ENCODE results near the gene HOXB8. TPM values are rescaled to one million over a fixed set of nuclear protein-coding genes. Genes with fewer than 3 reads are reported as not detected.

The HOXB8 gene
- total RNA-seq, 2 experiments from 2014 or later = 0.38 to 1.4 TPM

DNA sequence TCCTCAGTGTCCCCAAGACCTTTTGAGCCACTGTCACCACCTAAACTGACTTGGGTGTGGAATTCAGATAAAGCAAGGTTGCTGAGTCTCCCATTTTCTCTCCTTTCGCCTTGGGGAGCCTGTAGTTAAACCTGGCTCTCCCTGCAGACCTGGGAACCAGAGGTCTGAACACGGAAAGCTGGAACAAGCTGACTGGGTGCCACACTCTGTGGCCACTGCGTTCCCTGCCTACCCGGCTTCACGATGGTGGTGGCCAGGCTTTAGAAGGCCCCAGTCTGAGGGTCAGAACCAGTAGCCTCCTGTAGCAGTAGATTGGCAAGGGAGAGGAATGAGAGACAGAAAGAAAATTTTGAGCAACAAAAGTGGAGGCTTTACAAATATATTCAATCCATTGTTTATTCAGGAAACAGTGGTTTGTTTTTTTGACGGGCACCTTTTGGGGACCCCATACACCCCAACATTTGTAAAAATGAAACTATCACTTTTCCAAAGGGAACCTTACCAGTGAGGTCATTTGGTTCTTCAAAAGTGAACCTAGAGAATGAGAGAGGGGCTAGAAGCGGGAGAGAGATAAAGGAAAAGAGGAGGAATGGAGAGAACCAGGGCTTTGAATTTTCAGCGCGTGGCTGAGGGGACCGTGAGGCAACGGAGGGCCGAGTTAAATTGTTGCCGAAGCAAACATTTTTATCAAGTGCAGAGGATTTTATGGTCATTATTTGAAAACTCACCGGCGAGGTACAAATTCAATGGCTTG, 1.8 kb upstream of the HOXB8 start:
- CTCF ChIA-PET = interaction anchor here (0.9 to 11.2 kb wide), 14 partner anchors 10 to 774 kb away, joined by 3 to 190 read pairs (median 4); partner anchors contain the start of genes HOXB9 and SNX11
- DNase-seq = no peak
- Mint-ChIP-seq H3K9me3 (ENCODE audit: low read depth) (no peaks in the 10 kb centered on the region), H3K36me3 (peaks cover 2% of the 10 kb centered on the region), H3K27ac (peak overlapping the region; percentile 6), H3K4me1 (peaks cover 43% of the 10 kb centered on the region), H3K27me3 (peaks cover 91% of the 10 kb centered on the region), H3K4me3 (no peak overlapping the region)
- no peak for ATAC-seq

DNA sequence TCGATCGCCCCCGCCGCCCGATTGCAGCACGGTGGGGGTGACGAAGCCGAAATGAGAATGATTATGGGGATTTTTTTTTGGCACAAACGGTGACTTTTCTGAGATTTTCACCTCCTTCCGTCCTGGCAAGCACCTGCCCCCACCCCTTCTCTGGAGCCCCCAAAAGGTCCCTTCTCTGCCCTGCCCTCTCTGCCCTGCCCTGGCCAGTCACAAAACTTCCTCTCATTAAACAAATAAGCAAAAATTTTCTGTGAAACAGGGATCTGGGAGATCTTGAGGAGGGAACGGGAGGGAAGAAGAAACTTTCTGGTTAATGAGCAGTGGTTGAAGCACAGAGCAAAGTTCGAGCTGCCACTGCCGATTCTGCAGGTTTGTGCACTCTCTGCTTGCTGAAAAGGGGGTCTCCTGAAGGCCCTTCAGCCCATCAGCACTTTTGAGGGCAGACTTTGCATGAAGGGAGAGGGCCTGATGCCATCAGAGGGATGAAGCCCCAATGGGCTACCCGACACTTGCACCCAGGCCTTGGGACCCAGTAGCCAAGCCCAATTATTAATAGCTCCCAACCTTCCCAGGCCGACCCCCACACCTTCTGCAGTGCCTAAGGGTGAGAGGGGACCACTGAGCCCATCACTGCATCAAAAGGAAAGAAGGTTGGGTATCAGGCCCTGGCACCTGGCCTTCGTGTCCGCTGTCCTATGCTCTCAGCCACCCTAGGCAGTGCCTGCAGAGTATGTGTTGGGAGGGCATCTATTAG, 1.0 kb upstream of the HOXB8 start:
- no peaks in the 10 kb centered on the region for H3K9me3 Mint-ChIP-seq (ENCODE audit: low read depth)
- DNase-seq = no peak
- H3K27me3 Mint-ChIP-seq = peaks cover 89% of the 10 kb centered on the region
- no peak for ATAC-seq
- peaks cover 49% of the 10 kb centered on the region for H3K4me1 Mint-ChIP-seq
- no peak overlapping the region for H3K4me3 Mint-ChIP-seq
- H3K27ac Mint-ChIP-seq = no peak overlapping the region
- peaks cover 2% of the 10 kb centered on the region for H3K36me3 Mint-ChIP-seq
- CTCF ChIA-PET = interaction anchor here (0.8 to 1.6 kb wide), 7 partner anchors 8 to 590 kb away, joined by 3 to 4 read pairs (median 3); no protein-coding TSS in a partner anchor

DNA sequence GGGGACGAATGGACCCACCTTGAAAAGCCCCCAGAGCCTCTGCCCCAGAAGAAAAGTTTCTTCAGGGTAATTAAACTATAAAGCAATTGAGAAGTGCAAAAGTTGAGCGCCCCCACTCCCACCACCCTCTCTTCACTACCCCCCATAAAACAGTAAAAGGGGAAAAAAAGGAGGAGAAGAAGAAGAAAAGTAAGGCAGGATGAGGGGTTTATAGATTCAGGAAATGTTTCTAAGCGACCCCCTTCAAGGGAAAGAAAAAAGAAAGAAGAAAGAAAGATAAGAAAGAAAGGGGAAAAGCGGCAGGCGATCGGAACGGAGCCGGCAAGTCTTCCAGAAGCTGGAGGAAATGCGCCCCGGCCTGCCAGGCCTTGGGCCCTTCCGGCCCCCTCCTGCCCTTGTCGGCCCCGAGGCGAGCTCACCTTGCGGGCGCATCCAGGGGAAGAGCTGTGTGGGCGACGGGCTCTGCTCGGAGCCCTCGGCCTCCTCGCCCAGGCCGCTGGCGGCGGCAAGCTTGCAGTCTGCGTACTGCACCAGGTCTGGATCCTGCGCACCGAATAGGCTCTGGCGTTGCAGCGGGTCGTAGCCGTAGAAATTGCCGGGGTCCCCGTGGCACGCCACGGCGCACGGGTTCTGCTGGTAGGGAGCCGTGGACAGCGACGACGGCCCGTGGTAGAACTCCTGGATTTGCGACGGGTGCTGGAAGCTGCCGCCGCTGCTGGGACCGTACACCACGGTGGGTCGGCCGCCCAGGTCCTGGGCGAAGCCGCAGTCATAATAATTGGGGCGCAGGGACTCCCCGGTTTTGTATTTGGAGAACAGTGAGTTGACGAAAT, 1.0 kb downstream of the HOXB8 start:
- Mint-ChIP-seq H3K27ac (peak overlapping the region; percentile 49), H3K27me3 (peaks cover 83% of the 10 kb centered on the region)

DNA sequence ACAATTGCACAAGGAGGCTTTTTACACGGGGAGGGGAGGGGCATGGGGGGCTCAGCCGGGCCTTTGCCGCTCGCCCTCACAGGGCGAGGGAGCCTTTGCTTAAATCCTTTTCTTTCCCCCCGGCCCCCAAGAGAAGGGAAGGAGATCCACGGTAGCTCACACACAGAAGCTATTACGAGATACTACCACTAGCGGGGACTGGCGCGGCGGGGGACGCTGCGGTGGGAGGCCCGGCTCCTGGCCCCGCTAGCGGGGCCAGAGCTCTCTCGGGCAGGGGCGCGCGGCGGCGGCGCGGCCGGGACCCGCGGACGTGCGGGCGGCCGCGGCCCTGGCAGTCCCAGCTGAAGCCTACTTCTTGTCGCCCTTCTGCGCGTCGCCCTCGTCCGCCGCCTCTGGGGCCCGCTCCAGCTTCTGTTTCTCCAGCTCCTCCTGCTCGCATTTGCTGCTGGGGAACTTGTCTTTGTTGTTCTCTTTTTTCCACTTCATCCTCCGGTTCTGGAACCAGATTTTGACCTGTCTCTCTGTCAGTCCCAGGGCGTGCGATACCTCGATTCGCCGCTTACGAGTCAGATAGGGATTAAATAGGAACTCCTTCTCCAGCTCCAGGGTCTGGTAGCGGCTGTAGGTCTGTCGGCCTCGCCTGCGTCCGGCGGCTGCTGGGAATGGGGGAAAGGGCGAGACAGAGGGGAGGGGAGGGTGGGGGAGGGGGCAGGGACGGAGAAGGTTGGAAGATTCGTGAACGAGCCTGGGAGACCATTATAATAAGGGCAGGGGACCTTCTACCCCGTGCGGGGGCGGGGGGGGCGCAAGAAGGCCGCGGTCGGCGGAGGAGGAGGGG, 2.0 kb downstream of the HOXB8 start:
- DNase-seq = no peak
- peaks cover 2% of the 10 kb centered on the region for H3K36me3 Mint-ChIP-seq
- peaks cover 42% of the 10 kb centered on the region for H3K4me1 Mint-ChIP-seq
- peak overlapping the region; percentile 72 for H3K27ac Mint-ChIP-seq
- H3K9me3 Mint-ChIP-seq (ENCODE audit: low read depth) = no peaks in the 10 kb centered on the region
- peaks cover 81% of the 10 kb centered on the region for H3K27me3 Mint-ChIP-seq
- H3K4me3 Mint-ChIP-seq = peak overlapping the region; percentile 76
- CTCF ChIA-PET = interaction anchor here (0.5 to 2.9 kb wide), 15 partner anchors 9 to 534 kb away, joined by 3 to 23 read pairs (median 3); partner anchors contain the start of gene HOXB9
- peak; percentile 68 for ATAC-seq

More for the DNA sequence above, 1.0 kb downstream of the HOXB8 start:
- ATAC-seq (no peak), DNase-seq (no peak)
- Mint-ChIP-seq H3K4me3 (peak overlapping the region; percentile 15), H3K4me1 (peaks cover 51% of the 10 kb centered on the region), H3K9me3 (ENCODE audit: low read depth) (no peaks in the 10 kb centered on the region), H3K36me3 (peaks cover 2% of the 10 kb centered on the region)
- CTCF ChIA-PET = interaction anchor here (0.6 to 2.9 kb wide), 12 partner anchors 8 to 549 kb away, joined by 3 to 23 read pairs (median 3); partner anchors contain the start of gene HOXB9

DNA sequence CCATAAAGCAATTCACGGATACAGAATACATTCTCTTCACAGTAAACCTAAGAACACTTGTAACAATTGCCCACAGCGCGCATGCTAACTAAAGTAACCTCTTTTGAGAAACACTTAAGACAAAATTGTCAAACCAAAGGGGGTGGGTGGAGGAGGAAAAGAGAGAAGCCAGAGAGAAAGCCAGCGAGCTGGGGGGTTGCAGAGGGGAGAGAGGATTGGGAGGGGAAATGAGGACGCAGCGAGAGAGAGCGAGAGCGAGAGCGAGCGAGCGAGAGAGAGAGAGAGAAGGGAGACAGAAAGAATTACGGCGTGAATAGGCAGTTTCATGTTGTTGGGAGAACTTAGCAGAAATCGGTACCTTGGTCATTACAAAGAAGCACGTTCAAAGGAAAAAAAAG, 2.6 kb downstream of the HOXB8 start:
- Mint-ChIP-seq H3K4me1 (peaks cover 42% of the 10 kb centered on the region), H3K27me3 (peaks cover 81% of the 10 kb centered on the region), H3K9me3 (ENCODE audit: low read depth) (no peaks in the 10 kb centered on the region), H3K36me3 (peaks cover 2% of the 10 kb centered on the region), H3K4me3 (peak overlapping the region; percentile 76), H3K27ac (peak overlapping the region; percentile 72)
- ATAC-seq (no peak), DNase-seq (no peak)
- CTCF ChIA-PET = interaction anchor here (0.7 to 2.9 kb wide), 13 partner anchors 9 to 533 kb away, joined by 3 to 23 read pairs (median 4); partner anchors contain the start of gene HOXB9

DNA sequence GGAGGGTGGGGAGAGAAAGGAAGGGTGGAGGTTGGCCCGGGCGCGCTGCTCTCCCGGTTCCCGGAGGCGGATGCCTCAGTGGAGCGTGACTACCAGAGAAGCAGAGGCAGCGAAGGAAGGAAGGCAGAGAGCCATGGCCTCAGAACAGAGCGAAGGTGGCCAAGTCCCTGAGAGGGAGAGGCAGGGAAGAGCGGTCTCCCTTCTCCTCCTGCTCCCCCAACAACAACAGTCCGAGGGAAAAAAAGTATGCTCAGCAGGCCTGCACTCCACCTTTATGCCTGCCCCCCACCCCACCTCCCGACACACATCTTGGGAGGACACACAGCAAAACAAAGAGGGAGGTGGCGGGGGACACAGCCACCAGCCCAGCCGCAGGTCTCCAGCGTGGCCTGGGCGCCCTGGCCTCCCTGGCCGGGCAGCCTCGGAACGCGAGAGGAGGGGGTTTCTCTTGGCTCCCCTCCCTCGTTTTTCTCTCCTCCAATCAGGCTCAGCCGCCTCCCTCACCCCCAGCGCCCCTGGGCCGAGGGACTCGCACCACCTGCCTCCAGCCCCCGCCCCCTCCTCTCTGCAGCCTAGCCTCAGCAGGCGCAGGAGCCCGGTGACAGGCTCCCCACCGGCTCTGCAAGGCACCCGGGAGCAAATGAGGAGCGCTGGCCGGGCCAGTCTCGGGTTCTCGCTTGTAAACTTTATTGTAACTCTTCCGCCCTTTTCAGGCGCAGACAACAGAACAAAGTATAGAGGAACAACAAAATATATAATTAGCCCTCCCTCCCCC, 3.2 kb downstream of the HOXB8 start:
- Mint-ChIP-seq H3K27me3 (peaks cover 81% of the 10 kb centered on the region), H3K27ac (no peak overlapping the region), H3K4me1 (peaks cover 36% of the 10 kb centered on the region), H3K9me3 (ENCODE audit: low read depth) (no peaks in the 10 kb centered on the region), H3K36me3 (peaks cover 2% of the 10 kb centered on the region), H3K4me3 (peak overlapping the region; percentile 81)
- DNase-seq = no peak
- CTCF ChIA-PET = interaction anchor here (2.7 to 2.9 kb wide), 2 partner anchors 13 to 24 kb away, joined by 21 to 23 read pairs; partner anchors contain the start of gene HOXB9
- ATAC-seq = peak; percentile 26

DNA sequence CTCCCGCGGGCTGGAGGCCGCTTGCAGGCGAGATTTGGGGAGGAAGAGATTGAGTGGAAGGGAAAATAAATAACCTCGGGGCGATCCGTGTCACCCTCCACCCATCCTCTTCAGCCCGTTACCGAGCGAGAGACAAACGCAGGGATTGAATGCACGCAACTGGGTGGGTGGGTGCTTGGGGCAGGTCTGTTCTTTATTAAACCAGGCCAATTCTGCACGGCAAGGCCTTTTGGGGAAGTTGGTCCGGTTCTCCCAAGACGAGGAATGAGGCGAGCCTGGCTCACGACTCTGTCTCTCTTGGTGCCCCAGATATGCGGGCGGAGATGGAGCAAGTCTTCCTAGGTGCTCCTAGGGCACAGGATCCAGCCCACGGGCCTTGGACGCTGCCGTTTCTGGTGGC, 3.9 kb downstream of the HOXB8 start:
- DNase-seq (no peak), ATAC-seq (peak; percentile 7)
- Mint-ChIP-seq H3K36me3 (peaks cover 2% of the 10 kb centered on the region), H3K4me1 (peaks cover 35% of the 10 kb centered on the region), H3K27me3 (peaks cover 81% of the 10 kb centered on the region), H3K4me3 (peak overlapping the region; percentile 81), H3K27ac (peak overlapping the region; percentile 22), H3K9me3 (ENCODE audit: low read depth) (no peaks in the 10 kb centered on the region)
- CTCF ChIA-PET = no interaction called here

DNA sequence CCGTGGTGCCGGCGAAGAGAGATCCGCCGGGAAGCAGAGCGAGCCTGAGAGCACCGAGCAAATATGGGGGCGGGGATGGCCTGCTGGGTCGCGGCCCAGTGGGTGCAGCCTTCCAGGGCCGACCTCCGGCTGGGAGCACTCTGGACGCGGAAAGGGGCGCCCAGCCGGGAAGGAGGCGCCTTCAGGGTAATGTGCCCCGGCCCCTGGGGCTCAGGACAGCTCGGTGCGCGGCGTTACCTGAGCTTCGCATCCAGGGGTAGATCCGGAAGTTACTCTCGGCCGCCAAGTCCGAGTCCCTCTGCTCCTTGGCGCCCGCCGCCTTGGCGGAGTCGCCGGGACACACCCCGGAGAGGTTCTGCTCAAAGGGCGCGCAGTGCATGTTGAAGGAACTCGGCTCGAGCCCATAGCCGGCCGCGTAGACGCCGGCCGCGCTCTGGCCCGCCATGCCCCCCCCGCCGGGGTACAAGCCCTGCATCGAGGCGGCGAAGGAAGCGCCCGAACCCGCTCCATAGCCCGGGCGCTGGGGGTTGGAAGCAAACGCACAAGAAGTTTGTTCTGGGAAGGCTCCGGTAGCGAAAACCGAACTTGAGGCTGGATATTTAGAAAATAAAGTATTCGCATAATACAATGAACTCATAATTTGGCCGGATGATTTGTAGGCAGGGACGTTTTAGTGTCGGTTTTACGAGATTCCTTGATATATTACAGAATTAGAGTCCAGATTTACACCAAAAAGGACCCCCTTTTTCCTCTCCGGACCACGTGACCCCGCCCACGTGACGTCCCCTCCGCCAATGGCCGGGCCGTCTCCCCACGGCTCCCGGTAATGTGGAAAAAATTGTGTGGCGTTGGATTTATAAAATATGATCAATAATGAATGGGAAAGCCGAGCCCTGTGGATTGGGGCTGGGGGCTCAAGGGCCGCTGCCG, 4.5 kb downstream of the HOXB8 start, which contains the start of gene HOXB7:
Gene HOXB7, minus strand, starts transcription at position 736 of the 930 bp plus-strand sequence. Its CDS starts 99 bp downstream, at position 637.
- H3K27ac Mint-ChIP-seq = peak within 1 kb of the TSS; percentile 22
- no peaks in the 10 kb centered on the region for H3K9me3 Mint-ChIP-seq (ENCODE audit: low read depth)
- peaks cover 35% of the 10 kb centered on the region for H3K4me1 Mint-ChIP-seq
- H3K4me3 Mint-ChIP-seq = peak within 1 kb of the TSS; percentile 81
- H3K36me3 Mint-ChIP-seq = peaks cover 2% of the 10 kb centered on the region
- DNase-seq (peak; percentile 81), ATAC-seq (peak; percentile 54)
- H3K27me3 Mint-ChIP-seq = peaks cover 79% of the 10 kb centered on the region
- CTCF ChIA-PET = interaction anchor here (0.6 to 4.8 kb wide), 12 partner anchors 9 to 640 kb away, joined by 3 to 40 read pairs (median 3); partner anchors contain the start of genes CDK5RAP3 and HOXB5

DNA sequence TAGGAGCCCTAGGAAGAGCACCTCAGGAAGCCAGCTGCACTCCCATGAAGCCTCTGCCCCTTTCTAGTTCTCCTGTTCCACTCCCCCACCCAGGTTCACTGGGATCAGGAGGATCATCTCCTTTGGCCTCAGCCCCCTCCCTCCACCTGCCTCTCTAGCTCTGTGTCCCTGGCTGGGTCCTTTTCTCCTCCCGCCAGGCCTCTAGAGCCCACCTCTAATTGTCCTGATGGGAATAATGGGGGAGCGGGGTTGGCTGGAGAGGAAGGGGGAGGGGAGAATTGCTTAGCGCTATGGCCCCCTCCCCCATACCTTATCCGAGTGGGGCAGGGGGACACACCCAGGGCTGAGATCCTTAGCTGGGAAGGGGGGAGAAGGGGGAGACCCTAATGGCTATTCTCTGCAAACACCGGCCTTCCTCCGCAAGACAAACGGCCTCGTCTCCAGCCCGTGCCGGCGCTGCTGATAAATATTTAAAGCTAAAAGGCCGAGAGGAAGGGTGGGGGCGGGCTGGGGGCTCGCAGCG, 5.3 kb downstream of the HOXB8 start:
- Mint-ChIP-seq H3K36me3 (peaks cover 2% of the 10 kb centered on the region), H3K4me1 (peaks cover 36% of the 10 kb centered on the region), H3K27me3 (peaks cover 79% of the 10 kb centered on the region), H3K4me3 (peak overlapping the region; percentile 81), H3K9me3 (ENCODE audit: low read depth) (no peaks in the 10 kb centered on the region), H3K27ac (no peak overlapping the region)
- CTCF ChIA-PET = interaction anchor here (0.6 to 4.8 kb wide), 13 partner anchors 9 to 639 kb away, joined by 3 to 40 read pairs (median 3); partner anchors contain the start of genes CDK5RAP3 and HOXB5
- no peak for DNase-seq
- no peak for ATAC-seq

DNA sequence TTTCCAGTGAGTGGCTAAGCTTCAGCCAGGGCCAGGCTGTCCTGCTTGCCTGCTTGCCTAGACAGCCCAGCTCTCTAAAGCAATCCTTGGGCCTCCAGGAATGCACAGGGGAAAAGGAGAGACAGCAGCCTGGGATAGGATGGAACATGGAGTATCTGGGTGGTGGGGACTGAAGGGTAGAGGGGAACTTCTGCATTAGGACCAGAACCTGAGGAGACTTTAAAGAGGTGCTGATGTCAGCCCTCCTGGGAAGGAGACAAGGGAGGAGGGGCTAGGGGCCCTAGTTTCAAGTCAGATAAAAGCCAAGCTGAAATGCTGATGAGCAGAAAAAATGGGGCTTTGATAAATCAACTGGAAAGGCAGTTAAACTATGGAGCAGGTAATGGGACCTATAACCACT, 6.1 kb downstream of the HOXB8 start:
- no peak for DNase-seq
- ATAC-seq = no peak
- CTCF ChIA-PET = interaction anchor here (1.0 to 4.8 kb wide), 9 partner anchors 8 to 638 kb away, joined by 3 to 40 read pairs (median 5); partner anchors contain the start of genes CDK5RAP3 and HOXB5
- Mint-ChIP-seq H3K4me3 (peak overlapping the region; percentile 3), H3K4me1 (peaks cover 39% of the 10 kb centered on the region), H3K27ac (no peak overlapping the region), H3K9me3 (ENCODE audit: low read depth) (no peaks in the 10 kb centered on the region), H3K36me3 (peaks cover 2% of the 10 kb centered on the region), H3K27me3 (peaks cover 79% of the 10 kb centered on the region)
